ENCODE data around the gene CKAP5.

Gene CKAP5

GRCh38 chr11:46769636-46770221 is 76.4 kb downstream of the CKAP5 start:
- TF ChIP-seq TOX (CRISPR knock-in tag; IDR thresholded peaks at IDR 0.05; ENCODE audit: borderline replicate concordance) (no peak), ZFP30 (CRISPR knock-in tag; IDR thresholded peaks at IDR 0.05) (no peak), ISL1 (CRISPR knock-in tag; IDR thresholded peaks at IDR 0.05) (no peak)
- no peak for ATAC-seq

- ATAC-seq: no peak
- no peak for TF ChIP-seq ZFP3 (CRISPR knock-in tag; IDR thresholded peaks at IDR 0.05)
- TF ChIP-seq BACH2 (CRISPR knock-in tag; IDR thresholded peaks at IDR 0.05; ENCODE audit: borderline replicate concordance): no peak
These were observed 79.4 kb downstream of the CKAP5 start for GRCh38 chr11:46766656-46767055.

GRCh38 chr11:46762248-46762647 is 83.8 kb downstream of the CKAP5 start:
- ATAC-seq: no peak
- TF ChIP-seq RARB (CRISPR knock-in tag; IDR thresholded peaks at IDR 0.05): no peak
- no peak for TF ChIP-seq ZNF70 (CRISPR knock-in tag; IDR thresholded peaks at IDR 0.05)

DNA sequence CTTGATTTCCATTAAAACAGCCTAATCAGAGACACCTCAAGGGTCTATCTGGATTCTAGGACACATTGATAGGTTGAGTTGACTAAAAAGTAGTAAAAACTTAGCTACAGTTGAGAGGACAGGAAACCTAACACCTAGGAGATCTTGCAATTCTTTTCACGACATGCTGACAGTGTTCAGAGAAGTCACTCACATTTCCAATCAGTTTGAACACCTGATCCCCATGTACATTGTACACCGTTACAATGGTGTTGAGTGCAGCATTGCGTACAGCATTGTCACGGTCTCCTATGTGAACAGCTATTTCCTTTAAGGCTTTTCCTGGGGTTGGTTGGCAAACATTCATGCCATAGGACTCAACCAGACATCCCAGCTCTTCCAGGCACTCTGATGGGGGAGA is 84.3 kb downstream of the CKAP5 start:
- no peak for TF ChIP-seq TOX (CRISPR knock-in tag; IDR thresholded peaks at IDR 0.05; ENCODE audit: borderline replicate concordance)
- TF ChIP-seq SNAI2 (CRISPR knock-in tag; IDR thresholded peaks at IDR 0.05): no peak
- no peak for TF ChIP-seq ZFP3 (CRISPR knock-in tag; IDR thresholded peaks at IDR 0.05)
- TF ChIP-seq ISL1 (CRISPR knock-in tag; IDR thresholded peaks at IDR 0.05): no peak
- TF ChIP-seq RARB (CRISPR knock-in tag; IDR thresholded peaks at IDR 0.05): no peak
- TF ChIP-seq ESRRG (CRISPR knock-in tag; IDR thresholded peaks at IDR 0.05): no peak
- no peak for TF ChIP-seq ZNF565 (CRISPR knock-in tag; conservative IDR thresholded peaks at IDR 0.05; ENCODE audit: low read depth)
- TF ChIP-seq PPARA (CRISPR knock-in tag; IDR thresholded peaks at IDR 0.05; ENCODE audit: borderline replicate concordance): no peak
- TF ChIP-seq ZNF8 (CRISPR knock-in tag; IDR thresholded peaks at IDR 0.05): no peak
- TF ChIP-seq ZFP30 (CRISPR knock-in tag; IDR thresholded peaks at IDR 0.05): no peak
- no peak for TF ChIP-seq BACH2 (CRISPR knock-in tag; IDR thresholded peaks at IDR 0.05; ENCODE audit: borderline replicate concordance)
- no peak for TF ChIP-seq CREB5 (CRISPR knock-in tag; IDR thresholded peaks at IDR 0.05; ENCODE audit: low read depth)
- TF ChIP-seq ZNF70 (CRISPR knock-in tag; IDR thresholded peaks at IDR 0.05): no peak
- no peak for ATAC-seq

DNA sequence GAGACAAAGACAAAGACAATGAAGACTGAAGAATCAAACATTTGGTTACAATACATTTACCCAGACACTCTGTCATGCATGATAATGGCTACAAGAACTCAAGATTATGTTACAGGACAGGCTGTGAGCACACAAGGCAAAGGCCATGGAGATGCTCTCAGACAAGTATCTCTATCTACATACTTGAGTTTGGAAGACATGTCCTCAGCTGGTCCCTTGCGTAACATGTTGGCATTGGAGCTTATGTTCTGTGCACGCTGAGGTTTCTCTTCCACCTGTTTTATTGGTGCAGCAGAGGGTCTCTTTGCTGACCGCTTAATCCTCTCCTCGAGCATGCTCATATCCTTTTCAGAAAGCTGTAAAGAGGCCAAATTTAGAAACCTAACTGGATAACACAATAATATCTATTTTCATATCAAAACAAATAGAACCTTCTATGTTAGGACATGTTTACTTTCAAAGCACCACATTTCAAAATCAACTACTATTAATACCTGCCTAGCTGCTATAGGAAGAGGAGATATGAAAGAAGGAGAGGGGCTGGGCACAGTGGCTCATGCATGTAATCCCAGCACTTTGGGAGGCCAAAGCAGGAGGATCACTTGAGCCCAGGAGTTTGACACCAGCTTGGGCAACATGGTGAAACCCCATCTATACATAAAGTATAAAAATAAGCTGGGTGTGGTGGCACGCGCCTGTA is 85.5 kb downstream of the CKAP5 start:
- no peak for TF ChIP-seq ZC3H10 (CRISPR knock-in tag; IDR thresholded peaks at IDR 0.05)
- TF ChIP-seq ESRRG (CRISPR knock-in tag; IDR thresholded peaks at IDR 0.05): no peak
- TF ChIP-seq, protein P1, sequence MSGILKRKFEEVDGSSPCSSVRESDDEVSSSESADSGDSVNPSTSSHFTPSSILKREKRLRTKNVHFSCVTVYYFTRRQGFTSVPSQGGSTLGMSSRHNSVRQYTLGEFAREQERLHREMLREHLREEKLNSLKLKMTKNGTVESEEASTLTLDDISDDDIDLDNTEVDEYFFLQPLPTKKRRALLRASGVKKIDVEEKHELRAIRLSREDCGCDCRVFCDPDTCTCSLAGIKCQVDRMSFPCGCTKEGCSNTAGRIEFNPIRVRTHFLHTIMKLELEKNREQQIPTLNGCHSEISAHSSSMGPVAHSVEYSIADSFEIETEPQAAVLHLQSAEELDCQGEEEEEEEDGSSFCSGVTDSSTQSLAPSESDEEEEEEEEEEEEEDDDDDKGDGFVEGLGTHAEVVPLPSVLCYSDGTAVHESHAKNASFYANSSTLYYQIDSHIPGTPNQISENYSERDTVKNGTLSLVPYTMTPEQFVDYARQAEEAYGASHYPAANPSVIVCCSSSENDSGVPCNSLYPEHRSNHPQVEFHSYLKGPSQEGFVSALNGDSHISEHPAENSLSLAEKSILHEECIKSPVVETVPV (CRISPR knock-in tag; IDR thresholded peaks at IDR 0.05): no peak
- TF ChIP-seq, protein P2, sequence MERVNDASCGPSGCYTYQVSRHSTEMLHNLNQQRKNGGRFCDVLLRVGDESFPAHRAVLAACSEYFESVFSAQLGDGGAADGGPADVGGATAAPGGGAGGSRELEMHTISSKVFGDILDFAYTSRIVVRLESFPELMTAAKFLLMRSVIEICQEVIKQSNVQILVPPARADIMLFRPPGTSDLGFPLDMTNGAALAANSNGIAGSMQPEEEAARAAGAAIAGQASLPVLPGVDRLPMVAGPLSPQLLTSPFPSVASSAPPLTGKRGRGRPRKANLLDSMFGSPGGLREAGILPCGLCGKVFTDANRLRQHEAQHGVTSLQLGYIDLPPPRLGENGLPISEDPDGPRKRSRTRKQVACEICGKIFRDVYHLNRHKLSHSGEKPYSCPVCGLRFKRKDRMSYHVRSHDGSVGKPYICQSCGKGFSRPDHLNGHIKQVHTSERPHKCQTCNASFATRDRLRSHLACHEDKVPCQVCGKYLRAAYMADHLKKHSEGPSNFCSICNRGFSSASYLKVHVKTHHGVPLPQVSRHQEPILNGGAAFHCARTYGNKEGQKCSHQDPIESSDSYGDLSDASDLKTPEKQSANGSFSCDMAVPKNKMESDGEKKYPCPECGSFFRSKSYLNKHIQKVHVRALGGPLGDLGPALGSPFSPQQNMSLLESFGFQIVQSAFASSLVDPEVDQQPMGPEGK (CRISPR knock-in tag; IDR thresholded peaks at IDR 0.05; ENCODE audit: borderline replicate concordance): no peak
- no peak for TF ChIP-seq TOX (CRISPR knock-in tag; IDR thresholded peaks at IDR 0.05; ENCODE audit: borderline replicate concordance)
- TF ChIP-seq ARNTL (CRISPR knock-in tag; IDR thresholded peaks at IDR 0.05; ENCODE audit: borderline replicate concordance, low read depth): no peak
- no peak for TF ChIP-seq ZFP30 (CRISPR knock-in tag; IDR thresholded peaks at IDR 0.05)
- no peak for TF ChIP-seq PPARA (CRISPR knock-in tag; IDR thresholded peaks at IDR 0.05; ENCODE audit: borderline replicate concordance)
- no peak for ATAC-seq

DNA sequence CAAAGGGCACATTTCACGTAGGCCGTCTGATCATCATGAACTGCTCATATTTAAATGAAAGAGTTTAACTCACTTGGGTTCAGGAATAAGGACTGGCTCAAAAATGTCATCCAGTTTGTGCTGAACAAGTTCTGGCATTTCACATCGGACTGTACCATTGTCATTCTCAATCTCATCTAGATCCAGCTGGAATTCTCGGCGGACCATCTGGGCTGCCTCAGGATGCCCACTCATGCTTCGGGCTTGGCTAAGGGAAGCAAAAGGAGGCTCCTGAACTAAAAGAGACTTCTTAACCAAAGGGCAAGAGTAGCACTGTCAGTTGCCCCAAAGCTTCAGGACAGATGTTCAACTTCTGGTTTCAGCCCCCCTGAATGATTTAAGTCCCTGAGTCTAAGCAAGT is 86.9 kb downstream of the CKAP5 start:
- no peak for TF ChIP-seq ARNTL (CRISPR knock-in tag; IDR thresholded peaks at IDR 0.05; ENCODE audit: borderline replicate concordance, low read depth)
- no peak for TF ChIP-seq CSDC2 (CRISPR knock-in tag; IDR thresholded peaks at IDR 0.05)
- TF ChIP-seq ZNF565 (CRISPR knock-in tag; conservative IDR thresholded peaks at IDR 0.05; ENCODE audit: low read depth): no peak
- TF ChIP-seq TCF4 (CRISPR knock-in tag; IDR thresholded peaks at IDR 0.05; ENCODE audit: borderline replicate concordance): no peak
- TF ChIP-seq PPARA (CRISPR knock-in tag; IDR thresholded peaks at IDR 0.05; ENCODE audit: borderline replicate concordance): no peak
- TF ChIP-seq SNAI2 (CRISPR knock-in tag; IDR thresholded peaks at IDR 0.05): no peak
- no peak for TF ChIP-seq OSR1 (CRISPR knock-in tag; IDR thresholded peaks at IDR 0.05)
- TF ChIP-seq, protein P2 (CRISPR knock-in tag; IDR thresholded peaks at IDR 0.05; ENCODE audit: borderline replicate concordance): no peak
- TF ChIP-seq ZNF8 (CRISPR knock-in tag; IDR thresholded peaks at IDR 0.05): no peak
- TF ChIP-seq BACH2 (CRISPR knock-in tag; IDR thresholded peaks at IDR 0.05; ENCODE audit: borderline replicate concordance): no peak
- no peak for TF ChIP-seq ZFP3 (CRISPR knock-in tag; IDR thresholded peaks at IDR 0.05)
- no peak for TF ChIP-seq POU6F1 (CRISPR knock-in tag; IDR thresholded peaks at IDR 0.05; ENCODE audit: borderline replicate concordance, low read depth)
- no peak for ATAC-seq
